ENCODE results near the gene SERPINA4. TPM values are rescaled to one million over a fixed set of nuclear protein-coding genes. Genes with fewer than 3 reads are reported as not detected.
"Not testable (repeated sequence)": the region's sequence is repeated elsewhere in the genome, so short reads cannot be mapped to it uniquely, and the experiment has no call there.

The SERPINA4 gene
- total and polyA plus RNA-seq, 9 of the 15 experiments (the other 6 are each of a cell fraction or from before 2014, with no cell fraction given), result not detected

GRCh38 chr14:94575730-94576585 is 14.7 kb downstream of the SERPINA4 start:
- intact Hi-C loops (cut with micrococcal nuclease) (no loop called here), in situ Hi-C loops (cut with MboI) (no loop called here)
- ChIA-PET POLR2A (interaction anchor here (0.6 kb wide), 1 partner anchor 99 kb away, joined by 3 read pairs; no protein-coding TSS in a partner anchor), CTCF (ENCODE audit: low intra/inter-chr PET ratio) (no interaction called here)
- H3K36me3 ChIP-seq (ENCODE audit: control insufficient read depth, insufficient read depth, low read length), result no peaks in the 10 kb centered on the region
- H2AFZ ChIP-seq (ENCODE audit: low read depth, low read length), result no peak overlapping the region
- FAIRE-seq, result no peak
- WGBS (ENCODE audit: insufficient coverage, low coverage, missing lambda C conversion rate), result 0% methylated on average over 4 of the region's 5 CpGs
- no peak overlapping the region for H3K9ac ChIP-seq (ENCODE audit: insufficient read depth in 1 of 2, low read depth in 2 of 2, low read length in 2 of 2)
- H3K79me2 ChIP-seq (ENCODE audit: control insufficient read depth, insufficient read depth, low read length), result no peaks in the 10 kb centered on the region
- H3K9me1 ChIP-seq (ENCODE audit: control insufficient read depth, insufficient read depth, low read length), result no peaks in the 10 kb centered on the region
- H3K4me1 ChIP-seq (replicated peaks in 1 of 2; ENCODE audit: control insufficient read depth in 2 of 2, insufficient read depth in 2 of 2, low read length in 2 of 2), result no peaks in the 10 kb centered on the region
- BruUV-seq (replicated peaks), result no TSS peak
- H3K27ac ChIP-seq (ENCODE audit: extremely low read depth, low read depth, low read length), result no peak overlapping the region
- no peaks in the 10 kb centered on the region for H4K20me1 ChIP-seq (replicated peaks; ENCODE audit: control insufficient read depth, insufficient read depth, low read length)
- DNase-seq (ENCODE audit: extremely low read depth in 1 of 4, low spot score in 3 of 4), result no peak
- H3K9me3 ChIP-seq (replicated peaks; ENCODE audit: control insufficient read depth, insufficient read depth, low read depth, low read length), result no peaks in the 10 kb centered on the region
- H3K4me3 ChIP-seq, result no peak overlapping the region
- H3K4me2 ChIP-seq (ENCODE audit: insufficient read depth, low read length), result no peak overlapping the region
- no peaks in the 10 kb centered on the region for H3K27me3 ChIP-seq (ENCODE audit: control insufficient read depth in 2 of 2, insufficient read depth in 2 of 2, low read length in 2 of 2)
- TF ChIP-seq MYBL2 (IDR thresholded peaks at IDR 0.05; ENCODE audit: low read depth), result no peak
- TF ChIP-seq MYBL2 (CRISPR knock-in tag; IDR thresholded peaks at IDR 0.05; ENCODE audit: borderline replicate concordance), result no peak
- no peak for TF ChIP-seq EP400 (IDR thresholded peaks at IDR 0.05)
- no peak for TF ChIP-seq NR2C2 (CRISPR knock-in tag; IDR thresholded peaks at IDR 0.05)
- TF ChIP-seq NR2C2 (tag; IDR thresholded peaks at IDR 0.05), result no peak
- TF ChIP-seq ZBTB34 (CRISPR knock-in tag; IDR thresholded peaks at IDR 0.05), result no peak
- no peak for TF ChIP-seq CREB3L1 (IDR thresholded peaks at IDR 0.05; ENCODE audit: borderline replicate concordance, low read depth)
- TF ChIP-seq GABPA (tag; conservative IDR thresholded peaks at IDR 0.05; ENCODE audit: low read depth), result no peak
- TF ChIP-seq HNRNPL (IDR thresholded peaks at IDR 0.05; ENCODE audit: low read depth, low read length), result no peak
- TF ChIP-seq ZNF316 (IDR thresholded peaks at IDR 0.05), result 0 out of 2 replicates have a peak, but pooled peaks have one; percentile 21
- ATAC-seq, result no peak

GRCh38 chr14:94577472-94577871 is 16.2 kb downstream of the SERPINA4 start:
- CTCF ChIA-PET (ENCODE audit: low intra/inter-chr PET ratio); ATAC-seq; H3K79me2 ChIP-seq (ENCODE audit: control insufficient read depth, insufficient read depth, low read length); H3K9me1 ChIP-seq (ENCODE audit: control insufficient read depth, insufficient read depth, low read length); H3K27me3 ChIP-seq (ENCODE audit: control insufficient read depth in 2 of 2, insufficient read depth in 2 of 2, low read length in 2 of 2); DNase-seq (ENCODE audit: extremely low read depth in 1 of 4, low spot score in 3 of 4); in situ Hi-C loops (cut with MboI); H3K4me1 ChIP-seq (replicated peaks in 1 of 2; ENCODE audit: control insufficient read depth in 2 of 2, insufficient read depth in 2 of 2, low read length in 2 of 2); H3K36me3 ChIP-seq (ENCODE audit: control insufficient read depth, insufficient read depth, low read length); POLR2A ChIA-PET; intact Hi-C loops (cut with micrococcal nuclease); H3K4me3 ChIP-seq; H3K9me3 ChIP-seq (replicated peaks; ENCODE audit: control insufficient read depth, insufficient read depth, low read depth, low read length); H3K4me2 ChIP-seq (ENCODE audit: insufficient read depth, low read length); H3K9ac ChIP-seq (ENCODE audit: insufficient read depth in 1 of 2, low read depth in 2 of 2, low read length in 2 of 2); FAIRE-seq; H2AFZ ChIP-seq (ENCODE audit: low read depth, low read length); BruUV-seq (replicated peaks); H4K20me1 ChIP-seq (replicated peaks; ENCODE audit: control insufficient read depth, insufficient read depth, low read length); H3K27ac ChIP-seq (ENCODE audit: extremely low read depth, low read depth, low read length): not testable (repeated sequence)
